Gastroesophageal sphincter (tissue), 3 donors: Measurements from ENCODE around the gene RAPGEF2.

Source experiments
- CTCF ChIP-seq, 4 experiments: fragments of 200-600 bp in 2 of 4; fragments of 450-650 bp in 2 of 4; sonication (generic) in 1 of 4; IDR thresholded peaks; one replicate each; pipeline ENCODE4 v1.5.1; 2017 to 2019; ENCODE audit warnings: antibody characterized with exemption in 4 of 4, mild to moderate bottlenecking in 2 of 4, moderate library complexity in 2 of 4
- EP300 ChIP-seq: sonication (generic); formaldehyde crosslinking; IDR thresholded peaks from one replicate; pipeline ENCODE4 v1.6.1; 2017; ENCODE audit warnings: antibody characterized with exemption, mild to moderate bottlenecking
- POLR2AphosphoS5 ChIP-seq: sonication (generic); formaldehyde crosslinking; IDR thresholded peaks from one replicate; pipeline ENCODE4 v1.6.1; 2017; ENCODE audit warnings: antibody characterized with exemption

DNA sequence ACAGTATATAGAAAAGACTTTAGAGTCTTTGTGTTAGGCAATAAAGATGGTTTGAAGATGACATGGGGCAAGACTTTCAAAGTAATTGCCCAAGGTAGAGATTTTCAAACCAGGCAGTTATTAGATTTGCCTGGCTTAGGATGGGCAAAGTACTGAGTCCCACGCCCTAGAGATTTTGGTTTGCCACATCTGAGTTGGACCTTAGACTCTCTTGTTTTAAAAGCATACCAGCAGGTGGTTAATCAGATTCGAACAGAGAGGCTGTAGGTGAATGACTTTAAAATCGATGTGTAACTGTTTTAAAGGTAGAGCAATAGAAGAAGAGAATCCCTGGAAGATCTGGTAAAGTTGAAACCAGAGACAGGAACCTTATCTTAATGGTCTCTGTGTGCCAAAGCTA lies 121.5 kb downstream of the RAPGEF2 start:
- TF ChIP-seq CTCF (IDR thresholded peaks at IDR 0.05) (no peak), POLR2AphosphoS5 (no peak), EP300 (no peak)
